ENCODE results near the gene LIN28A. TPM values are rescaled to one million over a fixed set of nuclear protein-coding genes. Genes with fewer than 3 reads are reported as not detected.

LIN28A gene
- total and polyA plus RNA-seq, 8 donors: 1.2 TPM; not detected in 7

- no peak overlapping the region for H3K4me3 ChIP-seq
- intact Hi-C loops (cut with DNase I): no loop called here
- 58 to 66% methylated on average over 9 of the region's 9 CpGs for WGBS, 2 donors
- no peaks in the 10 kb centered on the region for H3K36me3 ChIP-seq
- DNase-seq (no peak), ATAC-seq (no peak), FAIRE-seq (no peak)
- H3K4me1 ChIP-seq: peaks cover 0 to 8% (median 0%) of the 10 kb centered on the region in 3 donors
- H3K27me3 ChIP-seq: peaks cover 0 to 17% (median 0%) of the 10 kb centered on the region in 4 donors
- no peaks in the 10 kb centered on the region for H3K9me3 ChIP-seq
- no peak for TF ChIP-seq CTCF (IDR thresholded peaks at IDR 0.05)
- H3K27ac ChIP-seq: no peak overlapping the region
Measured at GRCh38 chr1:26364956-26365355, 45.7 kb upstream of the LIN28A start.

GRCh38 chr1:26367441-26367840, 43.2 kb upstream of the LIN28A start:
- H3K27me3 ChIP-seq: no peaks in the 10 kb centered on the region
- FAIRE-seq: no peak
- H3K27ac ChIP-seq: no peak overlapping the region
- ATAC-seq: no peak
- H3K4me3 ChIP-seq: no peak overlapping the region
- 68 to 86% methylated on average over 6 of the region's 6 CpGs for WGBS, 2 donors
- intact Hi-C loops (cut with DNase I): no loop called here
- DNase-seq: no peak
- no peak for TF ChIP-seq CTCF (IDR thresholded peaks at IDR 0.05)
- no peaks in the 10 kb centered on the region for H3K4me1 ChIP-seq
- no peaks in the 10 kb centered on the region for H3K9me3 ChIP-seq
- H3K36me3 ChIP-seq: no peaks in the 10 kb centered on the region

- Histone ChIP-seq H3K4me3 (no peak overlapping the region), H3K27ac (no peak overlapping the region), H3K4me1 (no peaks in the 10 kb centered on the region), H3K36me3 (no peaks in the 10 kb centered on the region), H3K27me3 (no peaks in the 10 kb centered on the region), H3K9me3 (no peaks in the 10 kb centered on the region)
- no peak for DNase-seq
- no peak for FAIRE-seq
- no peak for ATAC-seq
- WGBS, 2 donors: 72 to 78% methylated on average over 4 of the region's 4 CpGs
- TF ChIP-seq CTCF (IDR thresholded peaks at IDR 0.05): no peak
- intact Hi-C loops (cut with DNase I): no loop called here
Measured at GRCh38 chr1:26368006-26368405, 42.6 kb upstream of the LIN28A start.

GRCh38 chr1:26368486-26368885, 42.1 kb upstream of the LIN28A start:
- WGBS, 2 donors: 92 to 95% methylated on average over 3 of the region's 3 CpGs
- FAIRE-seq (no peak), ATAC-seq (no peak), DNase-seq (no peak)
- Histone ChIP-seq H3K4me3 (no peak overlapping the region), H3K9me3 (no peaks in the 10 kb centered on the region), H3K4me1 (no peaks in the 10 kb centered on the region), H3K27me3 (no peaks in the 10 kb centered on the region), H3K27ac (no peak overlapping the region), H3K36me3 (no peaks in the 10 kb centered on the region)
- intact Hi-C loops (cut with DNase I): no loop called here
- TF ChIP-seq CTCF (IDR thresholded peaks at IDR 0.05): no peak

- H3K27me3 ChIP-seq: no peaks in the 10 kb centered on the region
- DNase-seq (no peak), FAIRE-seq (no peak), ATAC-seq (no peak)
- no peaks in the 10 kb centered on the region for H3K9me3 ChIP-seq
- WGBS, 2 donors: 52 to 65% methylated on average over 6 of the region's 6 CpGs
- no peak overlapping the region for H3K27ac ChIP-seq
- no peak overlapping the region for H3K4me3 ChIP-seq
- no peaks in the 10 kb centered on the region for H3K36me3 ChIP-seq
- H3K4me1 ChIP-seq: no peaks in the 10 kb centered on the region
- intact Hi-C loops (cut with DNase I): no loop called here
- TF ChIP-seq CTCF (IDR thresholded peaks at IDR 0.05): no peak
Measured at GRCh38 chr1:26370591-26371382, 39.8 kb upstream of the LIN28A start.

Data from pancreas (tissue), 10 donors.